Measurements from ENCODE around the gene CDK11B.
"Not testable (repeated sequence)": the region's sequence is repeated elsewhere in the genome, so short reads cannot be mapped to it uniquely, and the experiment has no call there.

Gene CDK11B

DNA sequence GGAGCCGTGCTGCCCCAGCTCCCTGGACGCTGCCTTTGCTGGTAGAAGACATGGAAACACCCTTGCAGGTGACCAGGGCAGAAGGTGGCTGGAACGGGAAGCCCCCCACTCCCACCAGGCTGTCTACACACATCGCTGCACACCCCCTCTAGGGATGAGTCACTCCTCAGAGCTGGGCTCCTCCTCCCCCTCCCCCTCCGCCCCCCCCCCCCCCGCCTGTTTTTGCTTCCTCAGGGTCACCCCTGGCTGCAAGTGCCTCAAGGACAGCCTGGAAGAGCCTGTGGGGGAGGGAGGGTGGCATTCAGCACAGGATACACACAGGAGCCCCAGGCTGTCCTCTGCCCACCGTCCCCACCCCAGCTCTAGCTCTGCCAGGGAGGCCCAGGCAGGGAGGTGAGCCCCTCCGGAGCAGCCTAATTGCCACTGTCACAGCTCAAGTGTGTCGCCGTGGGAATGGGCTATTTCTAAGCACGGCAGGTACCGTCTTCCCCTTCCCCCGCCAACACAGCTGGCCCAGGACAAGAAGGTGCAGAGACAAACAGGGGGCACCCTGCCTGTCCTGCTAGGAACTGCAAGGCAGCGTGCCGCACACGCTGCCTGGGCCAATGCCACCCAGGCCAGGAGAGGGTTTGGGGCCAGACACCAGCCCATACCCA is 61.4 kb downstream of the CDK11B start:
- DNase-seq: no peak

DNA sequence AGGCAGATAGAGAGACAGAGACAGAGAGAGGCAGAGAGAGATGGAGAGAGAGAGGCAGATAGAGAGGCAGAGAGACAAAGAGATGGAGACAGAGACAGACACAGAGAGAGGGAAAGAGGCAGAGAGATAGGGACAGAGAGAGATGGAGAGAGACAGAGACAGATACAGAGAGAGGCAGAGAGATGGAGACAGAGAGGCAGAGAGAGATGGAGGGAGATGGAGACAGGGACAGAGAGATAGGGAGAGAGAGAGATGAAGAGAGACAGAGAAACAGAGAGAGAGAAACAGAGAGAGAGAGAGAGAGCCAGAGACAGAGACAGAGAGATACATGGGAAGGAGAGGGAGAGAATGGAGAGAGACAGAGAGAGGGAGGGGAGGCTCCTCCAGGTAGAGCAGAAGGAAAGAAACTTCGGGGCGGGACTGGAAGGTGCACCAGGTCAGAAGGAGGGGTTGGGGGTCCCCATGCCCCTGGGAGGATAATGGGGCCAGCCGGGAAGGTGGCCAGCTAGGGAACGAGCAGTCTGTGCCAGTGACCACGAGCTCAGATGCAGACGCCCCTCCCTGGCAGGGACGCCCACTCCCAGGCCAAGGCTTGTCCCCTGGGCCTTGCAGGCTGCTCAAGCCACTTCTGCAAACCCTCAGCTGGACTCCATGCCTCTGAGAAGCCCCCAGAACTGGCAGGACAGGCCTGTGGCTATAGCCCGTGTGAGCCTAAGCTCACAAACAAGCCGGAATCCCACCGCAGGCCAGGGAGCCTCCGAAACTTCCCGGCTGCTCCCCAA is 62.1 kb downstream of the CDK11B start:
- no peak for DNase-seq

DNA sequence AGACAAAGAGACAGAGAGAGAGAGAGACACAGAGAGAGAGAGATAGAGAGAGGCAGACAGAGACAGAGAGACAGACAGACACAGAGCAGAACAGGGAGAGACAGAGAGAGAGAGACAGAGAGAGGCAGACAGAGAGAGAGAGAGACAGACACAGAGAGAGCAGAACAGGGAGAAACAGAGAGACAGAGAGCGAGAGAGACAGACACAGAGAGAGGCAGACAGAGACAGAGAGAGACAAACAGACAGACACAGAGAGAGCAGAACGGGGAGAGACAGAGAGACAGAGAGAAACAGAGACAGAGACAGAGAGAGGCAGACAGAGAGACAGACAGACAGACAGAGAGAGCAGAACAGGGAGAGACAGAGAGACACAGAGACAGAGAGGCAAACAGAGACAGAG is 63.5 kb downstream of the CDK11B start:
- DNase-seq: not testable (repeated sequence)

DNA sequence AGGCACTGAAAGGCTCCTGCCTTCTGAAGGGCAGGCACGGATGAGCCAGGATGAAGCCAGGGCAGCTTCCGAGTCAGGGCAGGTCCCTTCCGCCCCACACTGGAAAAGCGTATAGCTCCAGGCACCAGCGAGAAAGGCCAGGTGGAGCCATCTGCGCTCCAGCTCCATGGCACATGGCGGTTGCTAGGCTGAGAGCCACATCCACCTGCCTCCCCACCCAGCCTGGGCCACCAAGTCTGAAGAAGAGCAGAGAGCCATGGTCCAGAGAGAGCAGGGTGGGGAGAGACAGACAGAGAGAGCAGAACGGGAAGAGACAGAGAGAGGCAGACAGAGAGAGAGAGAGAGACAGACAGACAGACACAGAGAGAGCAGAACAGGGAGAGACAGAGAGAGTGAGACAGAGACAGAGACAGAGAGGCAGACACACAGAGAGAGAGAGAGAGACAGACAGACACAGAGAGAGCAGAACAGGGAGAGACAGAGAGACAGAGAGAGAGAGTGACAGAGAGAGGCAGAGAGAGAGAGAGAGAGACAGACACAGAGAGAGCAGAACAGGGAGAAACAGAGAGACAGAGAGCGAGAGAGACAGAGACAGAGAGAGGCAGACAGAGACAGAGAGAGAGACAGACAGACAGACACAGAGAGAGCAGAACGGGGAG is 64.1 kb downstream of the CDK11B start:
- no peak for DNase-seq

GRCh38 chr1:1593834-1594601 is 64.8 kb downstream of the CDK11B start:
- DNase-seq: no peak

DNA sequence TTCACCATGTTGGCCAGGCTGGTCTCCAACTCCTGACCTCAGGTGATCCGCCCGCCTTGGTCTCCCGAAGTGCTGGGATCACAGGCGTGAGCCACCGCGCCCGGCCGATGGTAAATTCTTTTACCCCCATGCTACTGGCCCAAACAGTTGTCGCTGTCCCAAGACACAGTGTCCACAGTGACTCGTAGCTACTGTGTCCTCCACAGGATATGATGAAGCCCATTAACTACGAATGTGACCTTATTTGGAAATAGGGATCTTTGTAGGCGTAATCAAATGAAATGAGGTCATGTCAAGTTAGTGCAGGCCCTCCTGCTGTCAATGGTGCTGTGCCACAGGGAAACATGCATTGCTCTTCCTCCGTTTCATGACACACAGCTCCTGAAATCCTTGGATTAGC is 67.4 kb downstream of the CDK11B start:
- no peak for DNase-seq
